SK-N-SH (cell line): ENCODE results near the gene CDH4. TPM values are rescaled to one million over a fixed set of nuclear protein-coding genes. Genes with fewer than 3 reads are reported as not detected.

Experiments used
- CTCF ChIA-PET: fragments of 300-600, 350-600 bp; formaldehyde crosslinking; extraction: SDS; loops from one replicate; lab custom pipeline; 2021; lab: Yijun Ruan, JAX
- POLR2A ChIA-PET: fragments of 350-600 bp; sonication (Branson Sonifier 250); formaldehyde crosslinking; extraction: SDS; loops from one replicate; lab custom pipeline; 2020; ENCODE audit warnings: antibody characterized with exemption, inconsistent platforms; lab: Yijun Ruan, JAX
- DNase-seq: peaks from one replicate; pipeline ENCODE4 v3.0.0; 2012
- H2AFZ ChIP-seq: fragments of 200-600 bp; sonication (generic); 2 replicates; pipeline ENCODE4 v1.8.1; 2016; ENCODE audit warnings: antibody characterized with exemption, mild to moderate bottlenecking, low read depth
- H3F3A ChIP-seq: fragments of 200-600 bp; sonication (generic); replicated peaks from 2 replicates; pipeline ENCODE3; 2016; ENCODE audit warnings: antibody characterized with exemption, mild to moderate bottlenecking; ENCODE audit not compliant: insufficient read depth
- H3K27ac ChIP-seq, 2 experiments: fragments of 200-500 bp in 1 of 2; fragments of 200-600 bp in 1 of 2; sonication (Bioruptor generic) in 1 of 2; sonication (generic), shearing (Covaris generic) in 1 of 2; 2 replicates each; pipeline versions ENCODE4 v1.5.1 to v1.6.1; 2014 to 2016; ENCODE audit warnings: low read depth in 2 of 2, inconsistent platforms in 1 of 2, low read length in 1 of 2, mild to moderate bottlenecking in 1 of 2, mixed read lengths in 1 of 2
- H3K27me3 ChIP-seq: fragments of 200-600 bp; sonication (generic), shearing (Covaris generic); 2 replicates; pipeline ENCODE4 v1.6.1; 2016; ENCODE audit warnings: mixed run types; ENCODE audit not compliant: insufficient read depth
- H3K36me3 ChIP-seq, 2 experiments: fragments of 200-500 bp in 1 of 2; fragments of 200-600 bp in 1 of 2; sonication (Bioruptor generic) in 1 of 2; sonication (generic) in 1 of 2; replicated peaks in 1 of 2; 2 replicates each; pipeline versions ENCODE3 to v1.5.1; 2014 to 2016; ENCODE audit warnings: low read length in 1 of 2, mild to moderate bottlenecking in 1 of 2; ENCODE audit not compliant: insufficient read depth in 2 of 2, control insufficient read depth in 1 of 2
- H3K4me1 ChIP-seq, 2 experiments: fragments of 200-500 bp in 1 of 2; fragments of 200-600 bp in 1 of 2; sonication (Bioruptor generic) in 1 of 2; sonication (generic), shearing (Covaris generic) in 1 of 2; 2 replicates each; pipeline versions ENCODE4 v1.5.1 to v1.6.1; 2014 to 2016; ENCODE audit warnings: low read depth in 1 of 2, low read length in 1 of 2, mixed run types in 1 of 2; ENCODE audit not compliant: insufficient read depth in 2 of 2, control insufficient read depth in 1 of 2
- H3K4me2 ChIP-seq: fragments of 200-600 bp; sonication (generic), shearing (Covaris generic); 2 replicates; pipeline ENCODE4 v1.6.1; 2017; ENCODE audit warnings: mixed run types
- H3K4me3 ChIP-seq, 2 experiments: fragments of 200-500 bp in 1 of 2; fragments of 200-600 bp in 1 of 2; sonication (Bioruptor generic) in 1 of 2; sonication (generic), shearing (Covaris generic) in 1 of 2; 2 replicates each; pipeline versions ENCODE4 v1.5.1 to v1.8.1; 2014 to 2016; ENCODE audit warnings: low read depth in 2 of 2, inconsistent platforms in 1 of 2, low read length in 1 of 2, mild to moderate bottlenecking in 1 of 2, mixed read lengths in 1 of 2, moderate library complexity in 1 of 2
- H3K79me2 ChIP-seq: fragments of 200-600 bp; sonication (generic); 2 replicates; pipeline ENCODE4 v1.8.1; 2017; ENCODE audit warnings: mild to moderate bottlenecking; ENCODE audit not compliant: insufficient read depth
- H3K9ac ChIP-seq: fragments of 200-600 bp; sonication (generic); 2 replicates; pipeline ENCODE4 v1.6.1; 2017; ENCODE audit warnings: mixed run types
- H3K9me2 ChIP-seq: fragments of 200-600 bp; sonication (generic); 2 replicates; pipeline ENCODE4 v1.6.1; 2017; ENCODE audit warnings: mixed run types
- H3K9me3 ChIP-seq: fragments of 200-600 bp; sonication (generic); 2 replicates; pipeline ENCODE4 v1.6.1; 2017; ENCODE audit warnings: mixed run types, mild to moderate bottlenecking, moderate library complexity
- H4K20me1 ChIP-seq: fragments of 200-600 bp; sonication (generic); 2 replicates; pipeline ENCODE4 v1.6.1; 2017; ENCODE audit warnings: mild to moderate bottlenecking, mixed run types; ENCODE audit not compliant: insufficient read depth
- ELF1 ChIP-seq: IDR thresholded peaks from 2 replicates; pipeline ENCODE4 v1.4.0; 2012
- EP300 ChIP-seq, 2 experiments: IDR thresholded peaks; 2 replicates each; pipeline versions ENCODE4 v1.4.0 to v1.6.1; 2012; ENCODE audit warnings: borderline replicate concordance in 1 of 2, low read depth in 1 of 2, low read length in 1 of 2
- EZH2phosphoT487 ChIP-seq: fragments of 200-600 bp; sonication (generic); IDR thresholded peaks from 2 replicates; pipeline ENCODE4 v1.6.1; 2017; ENCODE audit warnings: low read depth, mixed run types, mild to moderate bottlenecking, antibody characterized with exemption, moderate library complexity, borderline replicate concordance
- FOXM1 ChIP-seq: IDR thresholded peaks from 2 replicates; pipeline ENCODE4 v1.4.0; 2012; ENCODE audit warnings: low read depth, mild to moderate bottlenecking
- JUND ChIP-seq: IDR thresholded peaks from 2 replicates; pipeline ENCODE4 v1.4.0; 2012
- MAX ChIP-seq: IDR thresholded peaks from 2 replicates; pipeline ENCODE4 v1.4.0; 2012; ENCODE audit warnings: low read depth
- MXI1 ChIP-seq: IDR thresholded peaks from 2 replicates; pipeline ENCODE4 v1.6.1; 2012; ENCODE audit warnings: mild to moderate bottlenecking, low read depth, low read length, improper control_type of control experiment
- RCOR1 ChIP-seq: fragments of 150-350 bp; IDR thresholded peaks from 2 replicates; pipeline ENCODE4 v1.6.1; 2017; ENCODE audit warnings: antibody characterized with exemption, low read length
- RFX5 ChIP-seq: IDR thresholded peaks from 2 replicates; pipeline ENCODE4 v1.6.1; 2012; ENCODE audit warnings: mild to moderate bottlenecking, improper control_type of control experiment, low read length
- SIN3A ChIP-seq: IDR thresholded peaks from 2 replicates; pipeline ENCODE4 v1.6.1; 2012; ENCODE audit warnings: low read depth, mild to moderate bottlenecking, low read length, moderate library complexity, borderline replicate concordance
- SMC3 ChIP-seq: IDR thresholded peaks from 2 replicates; pipeline ENCODE4 v1.6.1; 2012; ENCODE audit warnings: low read depth, low read length, improper control_type of control experiment
- TCF12 ChIP-seq: IDR thresholded peaks from 2 replicates; pipeline ENCODE4 v1.4.0; 2012
- ZBTB33 ChIP-seq: IDR thresholded peaks from 2 replicates; pipeline ENCODE4 v1.4.0; 2012; ENCODE audit warnings: low read depth, borderline replicate concordance
- WGBS: methylation state at CpG from one replicate; pipeline ENCODE4 v1.1.6; 2017; ENCODE audit warnings: low lambda C conversion rate; 5-methylcytosine and 5-hydroxymethylcytosine counted together
- polyA plus RNA-seq, 3 experiments: library from polyadenylated mRNA; depleted of rRNA; stranded (reverse); fragments of >200 nt; gene quantifications; 2 replicates each; pipeline ENCODE4 v1.2.3, GENCODE V29; 2012
- TF ChIP-seq, protein P1 (sequence below): fragments of 150-350 bp; IDR thresholded peaks from 2 replicates; pipeline ENCODE4 v1.6.1; 2017; ENCODE audit warnings: antibody characterized with exemption, low read length, low read depth, borderline replicate concordance
- TF ChIP-seq, protein P2 (sequence below): IDR thresholded peaks from 2 replicates; pipeline ENCODE4 v1.4.0; 2012; ENCODE audit warnings: low read depth, borderline replicate concordance
- TF ChIP-seq, protein P3 (sequence below): fragments of 200-600 bp; sonication (generic); IDR thresholded peaks from 2 replicates; pipeline ENCODE4 v1.6.1; 2017; ENCODE audit warnings: antibody characterized with exemption, mild to moderate bottlenecking, moderate library complexity
- TF ChIP-seq, protein P4 (sequence below): fragments of 150-350 bp; IDR thresholded peaks from 2 replicates; pipeline ENCODE4 v1.6.1; 2016; ENCODE audit warnings: mild to moderate bottlenecking, low read depth, low read length

CDH4 gene
- polyA plus RNA-seq, 1 of the 3 experiments (the other 2 are of a cell fraction): not detected

DNA sequence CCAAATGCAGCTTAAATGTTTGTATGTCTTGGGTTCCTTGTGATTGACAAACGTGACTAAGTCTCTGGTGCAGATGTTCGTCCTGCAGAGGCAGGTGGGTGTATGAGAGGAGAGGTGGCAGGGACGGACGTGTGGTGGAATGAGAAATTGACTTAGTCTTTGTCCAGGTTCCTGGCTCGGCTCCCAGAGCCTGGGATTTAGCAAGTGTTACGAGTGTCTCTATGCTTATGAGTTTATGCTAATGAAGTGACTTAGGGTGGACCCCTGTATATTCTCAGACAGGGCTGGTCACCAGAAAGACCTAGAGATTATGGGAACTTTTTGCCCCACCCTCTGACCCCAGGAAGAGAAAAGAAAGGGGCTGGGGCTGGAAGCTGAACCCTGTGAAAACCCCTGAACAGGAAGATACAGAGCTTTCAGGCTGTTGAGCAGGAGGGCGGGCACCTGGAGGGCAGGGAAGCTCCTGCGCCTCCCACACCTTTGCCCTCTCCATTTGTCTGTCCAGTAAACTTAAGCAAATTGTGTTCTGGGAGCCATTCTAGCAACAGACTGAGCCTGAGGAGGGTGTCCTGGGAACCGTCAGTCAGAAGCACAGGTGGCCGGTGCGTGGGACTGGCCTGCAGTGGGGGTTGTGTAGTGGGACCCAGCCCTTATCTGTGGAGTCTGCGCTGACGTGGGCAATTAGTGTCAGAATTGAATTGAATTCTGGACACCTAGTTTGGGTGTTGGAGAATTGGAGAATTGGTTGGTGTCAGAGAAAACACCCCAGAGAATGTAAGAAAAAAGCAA lies 362.1 kb downstream of the CDH4 start:
- WGBS: 21% methylated on average over 13 of the region's 13 CpGs

GRCh38 chr20:61614706-61615100 lies 362.6 kb downstream of the CDH4 start:
- no peak overlapping the region for H3K4me3 ChIP-seq
- no peak overlapping the region for H3K4me2 ChIP-seq
- H4K20me1 ChIP-seq: no peaks in the 10 kb centered on the region
- POLR2A ChIA-PET: no interaction called here
- 19% methylated on average over 2 of the region's 2 CpGs for WGBS
- no peaks in the 10 kb centered on the region for H3K79me2 ChIP-seq
- no peaks in the 10 kb centered on the region for H3K9me3 ChIP-seq
- H3K27me3 ChIP-seq: no peaks in the 10 kb centered on the region
- no peak overlapping the region for H2AFZ ChIP-seq
- H3K27ac ChIP-seq: no peak overlapping the region
- no peaks in the 10 kb centered on the region for H3K9me2 ChIP-seq
- no peaks in the 10 kb centered on the region for H3F3A ChIP-seq
- H3K36me3 ChIP-seq: no peaks in the 10 kb centered on the region
- DNase-seq: no peak
- H3K4me1 ChIP-seq: no peaks in the 10 kb centered on the region; a peak in 1 of 4 replicates
- CTCF ChIA-PET: interaction anchor here (0.9 kb wide), 1 partner anchor 272 kb away, joined by 3 read pairs; no protein-coding TSS in a partner anchor
- H3K9ac ChIP-seq: no peak overlapping the region
- TF ChIP-seq TCF12 (no peak), SIN3A (no peak), ZBTB33 (no peak), FOXM1 (no peak), EZH2phosphoT487 (no peak), RCOR1 (no peak), SMC3 (no peak)
- TF ChIP-seq, protein P1, sequence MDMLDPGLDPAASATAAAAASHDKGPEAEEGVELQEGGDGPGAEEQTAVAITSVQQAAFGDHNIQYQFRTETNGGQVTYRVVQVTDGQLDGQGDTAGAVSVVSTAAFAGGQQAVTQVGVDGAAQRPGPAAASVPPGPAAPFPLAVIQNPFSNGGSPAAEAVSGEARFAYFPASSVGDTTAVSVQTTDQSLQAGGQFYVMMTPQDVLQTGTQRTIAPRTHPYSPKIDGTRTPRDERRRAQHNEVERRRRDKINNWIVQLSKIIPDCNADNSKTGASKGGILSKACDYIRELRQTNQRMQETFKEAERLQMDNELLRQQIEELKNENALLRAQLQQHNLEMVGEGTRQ: no peak
- TF ChIP-seq, protein P2, sequence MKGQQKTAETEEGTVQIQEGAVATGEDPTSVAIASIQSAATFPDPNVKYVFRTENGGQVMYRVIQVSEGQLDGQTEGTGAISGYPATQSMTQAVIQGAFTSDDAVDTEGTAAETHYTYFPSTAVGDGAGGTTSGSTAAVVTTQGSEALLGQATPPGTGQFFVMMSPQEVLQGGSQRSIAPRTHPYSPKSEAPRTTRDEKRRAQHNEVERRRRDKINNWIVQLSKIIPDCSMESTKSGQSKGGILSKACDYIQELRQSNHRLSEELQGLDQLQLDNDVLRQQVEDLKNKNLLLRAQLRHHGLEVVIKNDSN: no peak
- TF ChIP-seq, protein P3, sequence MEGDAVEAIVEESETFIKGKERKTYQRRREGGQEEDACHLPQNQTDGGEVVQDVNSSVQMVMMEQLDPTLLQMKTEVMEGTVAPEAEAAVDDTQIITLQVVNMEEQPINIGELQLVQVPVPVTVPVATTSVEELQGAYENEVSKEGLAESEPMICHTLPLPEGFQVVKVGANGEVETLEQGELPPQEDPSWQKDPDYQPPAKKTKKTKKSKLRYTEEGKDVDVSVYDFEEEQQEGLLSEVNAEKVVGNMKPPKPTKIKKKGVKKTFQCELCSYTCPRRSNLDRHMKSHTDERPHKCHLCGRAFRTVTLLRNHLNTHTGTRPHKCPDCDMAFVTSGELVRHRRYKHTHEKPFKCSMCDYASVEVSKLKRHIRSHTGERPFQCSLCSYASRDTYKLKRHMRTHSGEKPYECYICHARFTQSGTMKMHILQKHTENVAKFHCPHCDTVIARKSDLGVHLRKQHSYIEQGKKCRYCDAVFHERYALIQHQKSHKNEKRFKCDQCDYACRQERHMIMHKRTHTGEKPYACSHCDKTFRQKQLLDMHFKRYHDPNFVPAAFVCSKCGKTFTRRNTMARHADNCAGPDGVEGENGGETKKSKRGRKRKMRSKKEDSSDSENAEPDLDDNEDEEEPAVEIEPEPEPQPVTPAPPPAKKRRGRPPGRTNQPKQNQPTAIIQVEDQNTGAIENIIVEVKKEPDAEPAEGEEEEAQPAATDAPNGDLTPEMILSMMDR: no peak

More for the DNA sequence above, 362.1 kb downstream of the CDH4 start:
- no peak overlapping the region for H3K4me3 ChIP-seq
- H3K79me2 ChIP-seq: no peaks in the 10 kb centered on the region
- TF ChIP-seq TCF12 (no peak), MXI1 (no peak), EP300 (IDR thresholded peaks at IDR 0.05; ENCODE audit: borderline replicate concordance in 1 of 2, low read depth in 1 of 2, low read length in 1 of 2) (no peak), ELF1 (no peak), RFX5 (no peak), JUND (no peak), MAX (no peak)
- TF ChIP-seq, protein P4, sequence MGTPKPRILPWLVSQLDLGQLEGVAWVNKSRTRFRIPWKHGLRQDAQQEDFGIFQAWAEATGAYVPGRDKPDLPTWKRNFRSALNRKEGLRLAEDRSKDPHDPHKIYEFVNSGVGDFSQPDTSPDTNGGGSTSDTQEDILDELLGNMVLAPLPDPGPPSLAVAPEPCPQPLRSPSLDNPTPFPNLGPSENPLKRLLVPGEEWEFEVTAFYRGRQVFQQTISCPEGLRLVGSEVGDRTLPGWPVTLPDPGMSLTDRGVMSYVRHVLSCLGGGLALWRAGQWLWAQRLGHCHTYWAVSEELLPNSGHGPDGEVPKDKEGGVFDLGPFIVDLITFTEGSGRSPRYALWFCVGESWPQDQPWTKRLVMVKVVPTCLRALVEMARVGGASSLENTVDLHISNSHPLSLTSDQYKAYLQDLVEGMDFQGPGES: no peak
- TF ChIP-seq, all 33 proteins: peak for 0
- Histone ChIP-seq H3K9me2 (no peaks in the 10 kb centered on the region), H2AFZ (no peak overlapping the region), H3K9ac (no peak overlapping the region), H4K20me1 (no peaks in the 10 kb centered on the region), H3K4me1 (no peaks in the 10 kb centered on the region; a peak in 1 of 4 replicates), H3K27me3 (no peaks in the 10 kb centered on the region), H3K27ac (no peak overlapping the region), H3F3A (no peaks in the 10 kb centered on the region), H3K36me3 (no peaks in the 10 kb centered on the region), H3K9me3 (no peaks in the 10 kb centered on the region), H3K4me2 (no peak overlapping the region)
- CTCF ChIA-PET: interaction anchor here (0.9 to 1.8 kb wide), 3 partner anchors 11 to 273 kb away, joined by 3 to 4 read pairs (median 3); no protein-coding TSS in a partner anchor
- no peak for DNase-seq
- POLR2A ChIA-PET: no interaction called here
